Skeletal muscle cell (primary cell): ENCODE measurements around the gene PGLYRP3.

Source experiments
- DNase-seq: peaks from one replicate; pipeline ENCODE4 v3.0.0-alpha.2; 2010; ENCODE audit warnings: low read depth
- H3K4me3 ChIP-seq: 2 replicates; pipeline ENCODE4 v1.5.1; 2011; ENCODE audit warnings: low read depth, mild to moderate bottlenecking, control low read depth, low read length, moderate library complexity

PGLYRP3 gene

DNA sequence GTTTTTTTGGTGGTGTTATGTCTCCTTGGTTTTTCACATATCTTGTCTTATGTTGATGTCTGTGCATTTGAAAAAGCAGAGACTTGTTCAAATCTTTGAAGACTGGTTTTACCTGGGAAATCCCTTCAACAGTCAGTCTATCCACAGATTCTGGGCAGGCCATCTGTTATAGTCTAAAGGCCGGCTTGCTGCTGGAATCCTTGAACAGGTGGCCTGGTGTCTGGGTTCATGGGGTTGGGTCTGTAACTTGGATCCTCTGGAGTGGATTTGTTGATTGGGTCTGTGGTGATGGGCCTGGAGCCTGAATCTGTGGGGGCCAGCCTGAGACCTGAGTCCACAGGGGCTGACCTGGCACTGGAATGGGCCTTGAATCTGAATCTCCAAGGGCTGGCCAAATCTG is 41.0 kb downstream of the PGLYRP3 start:
- no peak for DNase-seq
- no peak overlapping the region for H3K4me3 ChIP-seq

DNA sequence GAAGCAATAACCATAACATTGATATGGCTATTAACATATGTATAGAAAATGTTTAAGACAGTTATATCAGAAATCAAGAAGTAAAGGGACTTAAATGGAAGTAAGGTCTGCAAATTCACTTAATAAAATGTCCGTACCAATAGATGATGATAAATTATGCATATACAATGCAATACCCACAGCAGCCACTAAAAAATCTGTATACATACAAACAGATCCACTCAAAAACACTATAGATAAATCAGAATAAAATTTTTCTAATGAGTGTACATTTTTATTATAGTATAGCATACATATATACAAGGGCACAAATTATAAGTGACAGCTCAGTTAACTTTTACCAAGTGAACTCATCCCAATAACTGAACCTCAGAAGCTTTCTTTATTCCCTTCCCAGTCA is 47.3 kb downstream of the PGLYRP3 start:
- DNase-seq: no peak
- H3K4me3 ChIP-seq: no peak overlapping the region

DNA sequence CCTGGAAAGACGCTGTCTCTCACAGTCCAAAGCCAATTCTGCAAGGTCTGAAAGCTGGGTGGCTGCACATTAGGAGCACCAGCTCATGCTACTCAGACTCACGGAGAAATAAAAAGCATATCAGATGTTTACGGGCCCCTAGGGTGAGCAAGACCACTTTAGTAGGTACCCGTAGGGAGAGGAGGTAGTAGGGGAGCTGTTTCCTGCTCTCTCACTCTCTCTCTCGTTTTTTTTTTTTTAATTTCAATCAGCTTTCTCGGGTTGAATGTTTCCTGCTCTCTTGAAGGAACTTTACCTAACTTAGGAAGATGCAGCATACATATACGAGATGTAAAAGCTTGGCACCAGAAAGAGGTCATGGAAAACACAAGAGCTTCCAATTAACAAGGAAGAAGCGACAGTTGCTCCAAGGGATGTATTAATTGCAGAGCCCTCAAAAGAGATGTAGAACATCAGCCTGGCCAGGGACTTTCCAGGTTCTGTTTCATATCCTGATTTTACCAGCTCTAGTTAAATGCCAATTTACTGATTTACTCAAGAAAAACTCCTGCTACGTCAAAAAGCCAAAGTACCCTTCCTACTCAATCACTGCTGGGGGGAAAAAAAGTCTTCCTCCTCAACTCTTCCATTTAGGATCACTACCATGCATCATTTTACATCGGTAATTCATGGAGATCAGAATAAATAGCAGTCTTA is 50.1 kb downstream of the PGLYRP3 start:
- no peak for DNase-seq
- no peak overlapping the region for H3K4me3 ChIP-seq

DNA sequence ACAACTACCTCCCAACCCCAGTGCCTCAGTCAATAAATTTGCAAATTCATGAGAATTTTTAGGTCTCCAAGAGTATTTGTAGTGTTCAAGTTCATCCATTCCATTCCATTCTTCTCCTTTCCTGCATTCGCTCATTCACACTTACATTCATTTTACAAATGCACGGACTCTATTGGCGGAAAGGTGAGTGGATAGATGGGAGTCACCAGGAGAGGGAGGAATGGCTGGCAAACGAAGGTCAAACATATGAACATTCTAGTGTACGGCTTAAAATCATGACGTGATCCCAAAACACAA is 50.7 kb downstream of the PGLYRP3 start:
- no peak for DNase-seq
- H3K4me3 ChIP-seq: peak overlapping the region; percentile 42

GRCh38 chr1:153261281-153262069 is 51.3 kb downstream of the PGLYRP3 start:
- H3K4me3 ChIP-seq: peak overlapping the region; percentile 42
- no peak for DNase-seq

DNA sequence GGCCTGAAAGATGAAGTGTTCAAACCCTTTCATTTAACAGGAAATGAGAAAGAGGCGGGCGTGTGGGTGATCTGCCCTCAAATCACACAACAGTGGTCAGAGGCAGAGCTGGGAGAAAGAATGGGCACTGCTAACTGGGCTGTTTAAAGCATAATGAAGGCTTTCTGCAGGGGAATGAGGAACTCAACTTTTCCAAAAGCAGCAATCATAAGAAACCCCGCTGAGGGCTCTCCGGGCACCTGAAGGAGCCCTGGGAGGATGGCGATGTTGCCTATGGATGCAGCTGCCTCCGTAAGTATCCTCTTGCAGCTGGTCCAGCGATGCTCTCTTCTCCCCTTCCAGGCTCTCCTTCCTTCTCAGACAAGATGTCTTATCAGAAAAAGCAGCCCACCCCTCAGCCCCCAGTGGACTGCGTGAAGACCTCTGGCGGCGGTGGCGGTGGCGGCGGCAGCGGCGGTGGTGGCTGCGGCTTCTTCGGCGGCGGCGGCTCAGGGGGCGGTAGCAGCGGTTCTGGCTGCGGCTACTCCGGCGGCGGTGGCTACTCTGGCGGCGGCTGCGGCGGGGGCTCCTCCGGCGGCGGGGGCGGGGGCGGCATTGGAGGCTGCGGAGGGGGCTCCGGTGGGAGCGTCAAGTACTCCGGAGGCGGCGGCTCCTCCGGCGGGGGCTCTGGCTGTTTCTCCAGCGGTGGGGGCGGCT is 52.0 kb downstream of the PGLYRP3 start:
- DNase-seq: no peak
- H3K4me3 ChIP-seq: peak overlapping the region; percentile 42

GRCh38 chr1:153259387-153259786 is 53.4 kb downstream of the PGLYRP3 start, which contains the start of gene LORICRIN:
TSS of gene LORICRIN (plus strand) at chr1:153259687. CDS start at chr1:153260950, 1,263 bp downstream.
- no peak for DNase-seq
- H3K4me3 ChIP-seq: no peak within 1 kb of the TSS

GRCh38 chr1:153253693-153254092 is 59.1 kb downstream of the PGLYRP3 start:
- no peak overlapping the region for H3K4me3 ChIP-seq
- DNase-seq: no peak

GRCh38 chr1:153253076-153253475 is 59.7 kb downstream of the PGLYRP3 start:
- DNase-seq: no peak
- H3K4me3 ChIP-seq: no peak overlapping the region

GRCh38 chr1:153251988-153252387 is 60.8 kb downstream of the PGLYRP3 start:
- H3K4me3 ChIP-seq: no peak overlapping the region
- no peak for DNase-seq

- no peak overlapping the region for H3K4me3 ChIP-seq
- DNase-seq: no peak
Measured at GRCh38 chr1:153251562-153251961, 61.2 kb downstream of the PGLYRP3 start.

DNA sequence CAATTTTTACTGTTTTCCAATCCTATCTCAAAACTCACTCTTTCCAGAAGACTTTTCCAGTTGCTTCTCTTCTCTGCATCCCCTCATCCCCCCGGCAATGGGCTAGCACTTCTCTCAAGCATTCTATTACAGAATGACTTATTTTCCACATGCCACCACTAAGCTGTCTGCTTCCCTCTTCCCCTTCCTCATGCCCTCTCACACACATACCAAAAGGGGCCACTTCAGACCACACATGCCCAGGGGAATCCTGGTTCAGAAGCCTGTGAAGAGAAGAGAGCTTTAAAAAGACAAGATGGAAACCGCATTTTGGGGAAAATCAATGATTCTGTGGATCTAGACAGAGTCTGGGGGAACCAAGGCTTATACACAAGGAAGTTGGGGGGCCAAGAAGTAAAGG is 61.7 kb downstream of the PGLYRP3 start:
- no peak for DNase-seq
- no peak overlapping the region for H3K4me3 ChIP-seq

GRCh38 chr1:153250166-153250565 is 62.6 kb downstream of the PGLYRP3 start:
- DNase-seq: no peak
- H3K4me3 ChIP-seq: no peak overlapping the region

DNA sequence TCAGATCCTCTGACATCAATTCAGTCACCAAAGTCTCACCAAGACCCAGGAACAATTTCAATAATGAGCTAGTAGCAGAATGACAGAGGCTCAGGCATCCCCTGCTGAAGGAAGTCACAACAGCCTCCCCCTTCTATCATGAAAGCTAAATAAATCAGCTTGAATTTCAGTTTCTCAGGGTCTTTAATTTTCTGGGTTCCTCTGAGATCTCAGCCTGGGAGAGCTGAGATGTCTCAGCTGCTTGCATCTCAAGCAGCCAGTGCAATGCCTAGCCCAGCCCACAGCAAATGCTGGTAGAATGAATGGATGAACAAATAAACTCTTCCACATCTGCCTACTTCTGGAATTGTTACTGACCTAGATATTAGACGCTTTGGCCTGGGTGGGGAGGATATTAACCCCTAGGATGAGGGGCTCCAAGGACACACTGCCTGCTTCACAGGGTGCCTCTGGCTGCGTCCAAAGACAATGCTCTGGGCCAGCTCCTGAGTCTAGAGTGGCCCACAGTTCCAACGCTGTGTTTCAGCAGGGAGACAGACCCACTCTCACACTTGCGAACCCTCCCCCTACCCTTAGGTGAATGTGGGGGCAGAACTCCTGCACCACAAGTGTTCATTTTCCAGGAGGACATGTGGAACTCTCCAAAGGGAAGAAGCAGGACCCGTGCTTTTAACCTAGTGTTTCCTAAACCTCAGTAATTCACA is 64.4 kb downstream of the PGLYRP3 start:
- no peak for DNase-seq
- H3K4me3 ChIP-seq: no peak overlapping the region
